ENCODE measurements around the gene OXT. TPM values are rescaled to one million over a fixed set of nuclear protein-coding genes. Genes with fewer than 3 reads are reported as not detected.
A peak's percentile ranks its signal among the peaks of the same experiment; 100 is the strongest.

The OXT gene
- total and polyA plus RNA-seq, 2 of the 13 experiments (the other 11 are each of a cell fraction or from before 2014, with no cell fraction given): not detected

DNA sequence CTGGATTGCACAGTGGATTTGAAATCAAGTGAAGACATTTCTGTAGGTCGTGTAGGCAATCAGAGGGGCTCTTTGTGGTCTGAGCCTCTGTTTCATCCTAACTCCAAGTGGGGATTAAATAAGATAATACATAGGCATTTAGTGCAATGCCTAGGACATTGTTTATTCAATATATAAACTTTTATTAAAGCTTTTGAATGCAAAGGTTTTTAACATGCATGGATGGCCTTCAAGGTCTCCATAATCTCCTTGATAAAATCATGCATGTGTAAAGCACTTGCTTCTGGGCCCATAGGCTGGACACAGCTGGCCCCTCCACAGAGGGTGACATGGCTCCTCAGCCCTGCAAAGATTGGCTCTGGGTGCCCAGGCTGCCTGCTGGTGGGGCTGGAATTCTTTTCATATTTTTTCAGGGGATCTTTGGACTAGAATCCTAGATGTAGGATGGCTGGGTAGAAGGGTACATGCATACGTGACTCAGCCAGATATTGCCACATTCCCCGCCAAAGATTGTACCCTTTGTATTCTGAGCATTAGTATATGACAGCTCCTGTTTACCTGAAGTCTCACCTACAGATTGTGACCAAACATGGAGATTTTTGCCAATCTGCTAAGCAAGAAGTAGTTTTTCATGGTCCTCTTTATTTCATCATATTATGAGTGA, 32.1 kb downstream of the OXT start (continued):
- TF ChIP-seq, protein P1, sequence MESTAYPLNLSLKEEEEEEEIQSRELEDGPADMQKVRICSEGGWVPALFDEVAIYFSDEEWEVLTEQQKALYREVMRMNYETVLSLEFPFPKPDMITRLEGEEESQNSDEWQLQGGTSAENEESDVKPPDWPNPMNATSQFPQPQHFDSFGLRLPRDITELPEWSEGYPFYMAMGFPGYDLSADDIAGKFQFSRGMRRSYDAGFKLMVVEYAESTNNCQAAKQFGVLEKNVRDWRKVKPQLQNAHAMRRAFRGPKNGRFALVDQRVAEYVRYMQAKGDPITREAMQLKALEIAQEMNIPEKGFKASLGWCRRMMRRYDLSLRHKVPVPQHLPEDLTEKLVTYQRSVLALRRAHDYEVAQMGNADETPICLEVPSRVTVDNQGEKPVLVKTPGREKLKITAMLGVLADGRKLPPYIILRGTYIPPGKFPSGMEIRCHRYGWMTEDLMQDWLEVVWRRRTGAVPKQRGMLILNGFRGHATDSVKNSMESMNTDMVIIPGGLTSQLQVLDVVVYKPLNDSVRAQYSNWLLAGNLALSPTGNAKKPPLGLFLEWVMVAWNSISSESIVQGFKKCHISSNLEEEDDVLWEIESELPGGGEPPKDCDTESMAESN (CRISPR knock-in tag; conservative IDR thresholded peaks at IDR 0.05): no peak; the same call in 1 of the 2 replicates
- no peak for TF ChIP-seq ZNF713 (CRISPR knock-in tag; IDR thresholded peaks at IDR 0.05)
- TF ChIP-seq NFRKB (IDR thresholded peaks at IDR 0.05): no peak
- TF ChIP-seq KLF9 (CRISPR knock-in tag; IDR thresholded peaks at IDR 0.05; ENCODE audit: low read depth): 0 out of 2 replicates have a peak, but pooled peaks have one; percentile 3
- TF ChIP-seq, protein P2, sequence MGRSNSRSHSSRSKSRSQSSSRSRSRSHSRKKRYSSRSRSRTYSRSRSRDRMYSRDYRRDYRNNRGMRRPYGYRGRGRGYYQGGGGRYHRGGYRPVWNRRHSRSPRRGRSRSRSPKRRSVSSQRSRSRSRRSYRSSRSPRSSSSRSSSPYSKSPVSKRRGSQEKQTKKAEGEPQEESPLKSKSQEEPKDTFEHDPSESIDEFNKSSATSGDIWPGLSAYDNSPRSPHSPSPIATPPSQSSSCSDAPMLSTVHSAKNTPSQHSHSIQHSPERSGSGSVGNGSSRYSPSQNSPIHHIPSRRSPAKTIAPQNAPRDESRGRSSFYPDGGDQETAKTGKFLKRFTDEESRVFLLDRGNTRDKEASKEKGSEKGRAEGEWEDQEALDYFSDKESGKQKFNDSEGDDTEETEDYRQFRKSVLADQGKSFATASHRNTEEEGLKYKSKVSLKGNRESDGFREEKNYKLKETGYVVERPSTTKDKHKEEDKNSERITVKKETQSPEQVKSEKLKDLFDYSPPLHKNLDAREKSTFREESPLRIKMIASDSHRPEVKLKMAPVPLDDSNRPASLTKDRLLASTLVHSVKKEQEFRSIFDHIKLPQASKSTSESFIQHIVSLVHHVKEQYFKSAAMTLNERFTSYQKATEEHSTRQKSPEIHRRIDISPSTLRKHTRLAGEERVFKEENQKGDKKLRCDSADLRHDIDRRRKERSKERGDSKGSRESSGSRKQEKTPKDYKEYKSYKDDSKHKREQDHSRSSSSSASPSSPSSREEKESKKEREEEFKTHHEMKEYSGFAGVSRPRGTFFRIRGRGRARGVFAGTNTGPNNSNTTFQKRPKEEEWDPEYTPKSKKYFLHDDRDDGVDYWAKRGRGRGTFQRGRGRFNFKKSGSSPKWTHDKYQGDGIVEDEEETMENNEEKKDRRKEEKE (IDR thresholded peaks at IDR 0.05): no peak
- no peak for TF ChIP-seq CBX1 (IDR thresholded peaks at IDR 0.05; ENCODE audit: low read depth)
- peak; percentile 41 for TF ChIP-seq STAG1 (CRISPR knock-in tag; IDR thresholded peaks at IDR 0.05)
- TF ChIP-seq ZNF878 (CRISPR knock-in tag; IDR thresholded peaks at IDR 0.05): peak; percentile 68
- TF ChIP-seq DR1 (CRISPR knock-in tag; IDR thresholded peaks at IDR 0.05): no peak
- TF ChIP-seq HMG20A (CRISPR knock-in tag; IDR thresholded peaks at IDR 0.05; ENCODE audit: borderline replicate concordance): peak; percentile 77
- TF ChIP-seq TCF12 (IDR thresholded peaks at IDR 0.05): no peak
- TF ChIP-seq TCF12 (CRISPR knock-in tag; IDR thresholded peaks at IDR 0.05): 0 out of 2 replicates have a peak, but pooled peaks have one; percentile 40
- TF ChIP-seq ZNF546 (CRISPR knock-in tag; conservative IDR thresholded peaks at IDR 0.05): no peak
- TF ChIP-seq ZNF616 (CRISPR knock-in tag; IDR thresholded peaks at IDR 0.05; ENCODE audit: low read depth): no peak
- peak; percentile 49 for TF ChIP-seq TCF7 (IDR thresholded peaks at IDR 0.05; ENCODE audit: low read depth)
- TF ChIP-seq, protein P3, sequence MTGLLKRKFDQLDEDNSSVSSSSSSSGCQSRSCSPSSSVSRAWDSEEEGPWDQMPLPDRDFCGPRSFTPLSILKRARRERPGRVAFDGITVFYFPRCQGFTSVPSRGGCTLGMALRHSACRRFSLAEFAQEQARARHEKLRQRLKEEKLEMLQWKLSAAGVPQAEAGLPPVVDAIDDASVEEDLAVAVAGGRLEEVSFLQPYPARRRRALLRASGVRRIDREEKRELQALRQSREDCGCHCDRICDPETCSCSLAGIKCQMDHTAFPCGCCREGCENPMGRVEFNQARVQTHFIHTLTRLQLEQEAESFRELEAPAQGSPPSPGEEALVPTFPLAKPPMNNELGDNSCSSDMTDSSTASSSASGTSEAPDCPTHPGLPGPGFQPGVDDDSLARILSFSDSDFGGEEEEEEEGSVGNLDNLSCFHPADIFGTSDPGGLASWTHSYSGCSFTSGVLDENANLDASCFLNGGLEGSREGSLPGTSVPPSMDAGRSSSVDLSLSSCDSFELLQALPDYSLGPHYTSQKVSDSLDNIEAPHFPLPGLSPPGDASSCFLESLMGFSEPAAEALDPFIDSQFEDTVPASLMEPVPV (CRISPR knock-in tag; IDR thresholded peaks at IDR 0.05): peak; percentile 40; the same call in 1 of the 2 replicates
- TF ChIP-seq ZNF570 (CRISPR knock-in tag; IDR thresholded peaks at IDR 0.05; ENCODE audit: borderline replicate concordance): no peak
- TF ChIP-seq SETDB1 (CRISPR knock-in tag; IDR thresholded peaks at IDR 0.05; ENCODE audit: borderline replicate concordance): no peak
- TF ChIP-seq ZNF138 (CRISPR knock-in tag; IDR thresholded peaks at IDR 0.05; ENCODE audit: low read depth): 0 out of 2 replicates have a peak, but pooled peaks have one; percentile 53
- peak; percentile 25; the same call in 1 of the 2 replicates for TF ChIP-seq SAFB2 (CRISPR knock-in tag; IDR thresholded peaks at IDR 0.05; ENCODE audit: borderline replicate concordance, low read depth)
- TF ChIP-seq EED (CRISPR knock-in tag; IDR thresholded peaks at IDR 0.05): no peak
- TF ChIP-seq, protein P4, sequence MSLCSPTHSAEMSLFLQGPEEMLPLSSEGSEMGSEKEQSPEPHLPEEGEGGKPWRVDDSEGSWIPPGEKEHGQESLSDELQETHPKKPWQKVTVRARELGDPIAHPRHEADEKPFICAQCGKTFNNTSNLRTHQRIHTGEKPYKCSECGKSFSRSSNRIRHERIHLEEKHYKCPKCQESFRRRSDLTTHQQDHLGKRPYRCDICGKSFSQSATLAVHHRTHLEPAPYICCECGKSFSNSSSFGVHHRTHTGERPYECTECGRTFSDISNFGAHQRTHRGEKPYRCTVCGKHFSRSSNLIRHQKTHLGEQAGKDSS (CRISPR knock-in tag; IDR thresholded peaks at IDR 0.05; ENCODE audit: borderline replicate concordance, low read depth): peak; percentile 43; the same call in 1 of the 2 replicates
- TF ChIP-seq ZMYM3 (CRISPR knock-in tag; IDR thresholded peaks at IDR 0.05): peak; percentile 75
- no peak for TF ChIP-seq ZNF557 (CRISPR knock-in tag; IDR thresholded peaks at IDR 0.05)
- TF ChIP-seq ZNF737 (CRISPR knock-in tag; IDR thresholded peaks at IDR 0.05; ENCODE audit: borderline replicate concordance): no peak
